Measurements from ENCODE around the gene FBXO4. TPM values are rescaled to one million over a fixed set of nuclear protein-coding genes. Genes with fewer than 3 reads are reported as not detected.

The FBXO4 gene
- total RNA-seq, 2 donors from 2014 or later: 9.5 to 14.1 TPM

DNA sequence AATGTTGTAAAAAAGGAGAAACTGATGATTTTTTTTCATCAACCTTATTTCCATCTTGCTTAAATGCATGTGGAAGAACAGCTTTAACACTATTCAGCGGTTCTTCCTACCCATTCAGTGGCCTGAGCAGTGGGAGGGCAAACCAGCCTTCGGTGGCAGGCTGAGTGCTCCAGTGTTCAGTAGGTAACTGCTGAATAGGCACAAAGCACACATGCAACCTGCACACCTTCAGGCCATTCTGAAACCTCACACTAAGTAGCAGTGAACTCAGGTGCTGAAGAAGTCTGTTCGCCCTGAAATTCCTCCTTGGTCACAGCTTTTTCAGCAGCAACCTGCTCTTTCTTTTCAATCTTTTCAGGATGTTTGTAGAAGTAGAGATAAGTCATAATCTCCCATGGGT lies 26.1 kb downstream of the FBXO4 start:
- Mint-ChIP-seq H3K27me3 (no peaks in the 10 kb centered on the region), H3K9me3 (peaks cover 8% of the 10 kb centered on the region), H3K36me3 (ENCODE audit: low read depth) (no peaks in the 10 kb centered on the region), H3K4me1 (no peaks in the 10 kb centered on the region), H3K27ac (no peak overlapping the region), H3K4me3 (no peak overlapping the region)
- ATAC-seq (replicated peaks): no peak

- peaks cover 12% of the 10 kb centered on the region for H3K9me3 Mint-ChIP-seq
- H3K36me3 Mint-ChIP-seq (ENCODE audit: low read depth): no peaks in the 10 kb centered on the region
- no peaks in the 10 kb centered on the region for H3K27me3 Mint-ChIP-seq
- ATAC-seq (replicated peaks): no peak
- H3K27ac Mint-ChIP-seq: no peak overlapping the region
- no peaks in the 10 kb centered on the region for H3K4me1 Mint-ChIP-seq
- no peak overlapping the region for H3K4me3 Mint-ChIP-seq
These were observed 29.2 kb downstream of the FBXO4 start for GRCh38 chr5:41954286-41954685.

GRCh38 chr5:41955432-41956024 lies 30.4 kb downstream of the FBXO4 start:
- Mint-ChIP-seq H3K9me3 (peaks cover 12% of the 10 kb centered on the region), H3K4me1 (no peaks in the 10 kb centered on the region), H3K27ac (no peak overlapping the region), H3K36me3 (ENCODE audit: low read depth) (no peaks in the 10 kb centered on the region), H3K27me3 (no peaks in the 10 kb centered on the region), H3K4me3 (no peak overlapping the region)
- no peak for ATAC-seq (replicated peaks)

GRCh38 chr5:41956943-41957342 lies 31.9 kb downstream of the FBXO4 start:
- Mint-ChIP-seq H3K27ac (no peak overlapping the region), H3K9me3 (peaks cover 13% of the 10 kb centered on the region), H3K27me3 (no peaks in the 10 kb centered on the region), H3K4me3 (no peak overlapping the region), H3K4me1 (no peaks in the 10 kb centered on the region), H3K36me3 (ENCODE audit: low read depth) (no peaks in the 10 kb centered on the region)
- no peak for ATAC-seq (replicated peaks)

GRCh38 chr5:41960481-41960880 lies 35.4 kb downstream of the FBXO4 start:
- ATAC-seq (replicated peaks): no peak
- H3K4me3 Mint-ChIP-seq: no peak overlapping the region
- no peaks in the 10 kb centered on the region for H3K36me3 Mint-ChIP-seq (ENCODE audit: low read depth)
- H3K27ac Mint-ChIP-seq: no peak overlapping the region
- H3K4me1 Mint-ChIP-seq: no peaks in the 10 kb centered on the region
- no peaks in the 10 kb centered on the region for H3K27me3 Mint-ChIP-seq
- peaks cover 21% of the 10 kb centered on the region for H3K9me3 Mint-ChIP-seq

GRCh38 chr5:41961736-41962135 lies 36.7 kb downstream of the FBXO4 start:
- no peak for ATAC-seq (replicated peaks)
- Mint-ChIP-seq H3K27ac (no peak overlapping the region), H3K4me3 (no peak overlapping the region), H3K36me3 (ENCODE audit: low read depth) (no peaks in the 10 kb centered on the region), H3K27me3 (no peaks in the 10 kb centered on the region), H3K4me1 (no peaks in the 10 kb centered on the region), H3K9me3 (peaks cover 21% of the 10 kb centered on the region)

DNA sequence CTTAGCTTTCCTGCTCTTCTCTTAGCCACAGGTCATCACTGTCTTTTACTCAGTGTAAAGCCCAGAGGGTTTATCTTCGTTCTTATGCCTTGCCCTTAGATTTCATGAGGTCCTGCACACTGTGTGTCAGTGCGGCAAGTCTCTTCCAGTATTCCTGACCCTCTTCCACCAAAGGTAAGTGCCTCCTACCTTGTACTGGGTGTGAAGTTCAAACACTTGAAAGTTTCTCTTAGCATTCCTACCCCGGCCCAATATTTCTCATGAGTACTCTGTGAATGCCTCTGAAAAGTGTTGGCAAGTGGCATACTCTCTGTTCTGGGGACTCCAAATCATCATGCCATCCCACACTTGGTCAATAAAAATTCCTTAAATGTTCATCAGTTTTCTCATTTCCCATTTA lies 37.4 kb downstream of the FBXO4 start:
- Mint-ChIP-seq H3K9me3 (peaks cover 21% of the 10 kb centered on the region), H3K4me3 (no peak overlapping the region), H3K27me3 (peaks cover 3% of the 10 kb centered on the region), H3K4me1 (no peaks in the 10 kb centered on the region), H3K36me3 (ENCODE audit: low read depth) (no peaks in the 10 kb centered on the region), H3K27ac (no peak overlapping the region)
- no peak for ATAC-seq (replicated peaks)

GRCh38 chr5:41966401-41967105 lies 41.5 kb downstream of the FBXO4 start:
- Mint-ChIP-seq H3K4me3 (no peak overlapping the region), H3K27ac (no peak overlapping the region), H3K4me1 (no peaks in the 10 kb centered on the region), H3K36me3 (ENCODE audit: low read depth) (no peaks in the 10 kb centered on the region), H3K27me3 (peaks cover 7% of the 10 kb centered on the region), H3K9me3 (peaks cover 11% of the 10 kb centered on the region)
- no peak for ATAC-seq (replicated peaks)

DNA sequence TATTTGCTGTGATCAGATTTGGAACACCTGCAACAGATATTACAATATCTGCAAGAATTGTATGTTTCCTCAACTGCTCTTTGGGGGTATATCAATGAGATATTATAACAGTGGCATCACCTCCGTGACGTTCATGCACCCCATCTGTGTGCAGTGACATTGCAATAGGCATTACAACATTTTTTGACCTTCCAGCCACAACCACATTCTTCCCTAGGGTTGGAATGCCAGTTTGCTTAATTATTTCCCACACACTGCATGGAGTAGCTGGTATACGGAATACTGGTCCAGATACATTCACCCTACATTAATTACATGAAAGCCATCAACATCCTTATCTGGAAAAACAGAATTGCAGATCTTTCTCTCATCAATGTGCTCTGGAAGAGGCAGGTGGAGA lies 42.3 kb downstream of the FBXO4 start:
- Mint-ChIP-seq H3K4me1 (no peaks in the 10 kb centered on the region), H3K36me3 (ENCODE audit: low read depth) (no peaks in the 10 kb centered on the region), H3K27ac (no peak overlapping the region), H3K27me3 (peaks cover 9% of the 10 kb centered on the region), H3K9me3 (peaks cover 9% of the 10 kb centered on the region), H3K4me3 (no peak overlapping the region)
- ATAC-seq (replicated peaks): no peak

DNA sequence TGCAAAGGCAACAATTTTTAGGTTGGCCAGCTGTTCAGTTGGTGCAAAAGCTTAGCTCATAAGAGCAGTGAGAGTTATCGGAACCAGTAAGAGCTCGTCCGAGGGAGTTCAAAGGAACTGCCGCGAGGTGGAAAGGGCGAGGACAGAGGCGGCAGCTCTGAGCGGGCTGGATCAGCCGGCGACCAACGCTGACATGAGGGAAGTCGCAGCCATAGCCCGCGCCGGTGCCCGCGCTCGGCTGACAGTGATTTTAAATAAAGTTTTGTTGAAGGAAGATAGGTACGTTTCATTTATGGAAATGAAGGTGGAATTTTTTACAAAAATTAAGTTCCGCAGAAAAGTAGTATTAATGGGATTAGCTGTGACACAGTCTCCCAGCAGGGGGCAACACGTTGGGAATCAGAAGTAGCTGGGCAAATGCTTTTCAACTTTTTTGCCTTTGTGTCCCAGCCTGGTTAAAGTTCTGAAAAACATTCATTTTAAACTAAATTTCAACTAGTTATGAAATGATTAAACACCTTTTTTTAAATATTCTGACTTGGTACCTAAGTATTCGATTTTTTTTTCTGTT lies 43.2 kb downstream of the FBXO4 start:
- no peak for ATAC-seq (replicated peaks)
- Mint-ChIP-seq H3K4me1 (no peaks in the 10 kb centered on the region), H3K4me3 (no peak overlapping the region), H3K27me3 (peaks cover 9% of the 10 kb centered on the region), H3K9me3 (peaks cover 3% of the 10 kb centered on the region), H3K27ac (no peak overlapping the region), H3K36me3 (ENCODE audit: low read depth) (no peaks in the 10 kb centered on the region)

DNA sequence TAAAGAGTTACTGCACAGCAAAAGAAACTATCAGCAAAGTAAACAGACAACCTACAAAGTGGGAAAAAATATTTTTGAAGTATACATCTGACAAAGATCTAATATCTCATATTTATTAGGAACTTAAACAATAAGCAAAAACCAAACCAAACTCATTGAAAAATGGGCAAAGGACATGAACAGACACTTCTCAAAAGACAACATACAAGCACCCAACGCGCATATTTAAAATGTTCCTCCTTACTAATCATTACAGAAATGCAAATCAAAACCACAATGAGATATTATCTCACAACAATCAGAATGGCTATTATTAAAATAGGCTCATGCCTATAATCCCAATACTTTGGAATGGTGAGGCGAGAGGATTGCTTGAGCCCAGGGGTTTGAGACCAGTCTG lies 48.0 kb downstream of the FBXO4 start:
- no peaks in the 10 kb centered on the region for H3K4me1 Mint-ChIP-seq
- no peak overlapping the region for H3K27ac Mint-ChIP-seq
- no peak overlapping the region for H3K4me3 Mint-ChIP-seq
- peaks cover 3% of the 10 kb centered on the region for H3K9me3 Mint-ChIP-seq
- no peak for ATAC-seq (replicated peaks)
- H3K27me3 Mint-ChIP-seq: peaks cover 4% of the 10 kb centered on the region
- H3K36me3 Mint-ChIP-seq (ENCODE audit: low read depth): no peaks in the 10 kb centered on the region

DNA sequence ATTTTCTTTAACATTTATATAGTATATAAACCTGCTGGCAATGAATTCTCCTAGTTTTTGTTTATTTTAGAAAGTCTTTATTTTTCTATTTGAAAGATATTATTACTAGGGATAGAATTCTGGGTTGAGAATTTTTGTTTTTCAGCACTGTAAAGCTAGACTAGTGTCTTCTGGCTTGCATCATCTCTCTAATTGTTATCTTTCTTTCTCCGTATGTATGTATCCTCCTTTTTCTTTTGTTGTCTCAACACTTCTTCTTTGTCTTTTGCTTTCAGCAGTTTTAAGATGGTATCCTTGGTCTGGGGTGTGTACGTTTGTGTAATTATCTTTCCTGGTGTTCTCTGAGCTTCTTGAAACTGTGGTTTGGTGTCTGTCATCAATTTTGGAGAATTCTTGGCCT lies 48.8 kb downstream of the FBXO4 start:
- Mint-ChIP-seq H3K4me1 (no peaks in the 10 kb centered on the region), H3K27ac (no peak overlapping the region), H3K27me3 (peaks cover 3% of the 10 kb centered on the region), H3K36me3 (ENCODE audit: low read depth) (no peaks in the 10 kb centered on the region), H3K9me3 (peaks cover 3% of the 10 kb centered on the region), H3K4me3 (no peak overlapping the region)
- no peak for ATAC-seq (replicated peaks)

DNA sequence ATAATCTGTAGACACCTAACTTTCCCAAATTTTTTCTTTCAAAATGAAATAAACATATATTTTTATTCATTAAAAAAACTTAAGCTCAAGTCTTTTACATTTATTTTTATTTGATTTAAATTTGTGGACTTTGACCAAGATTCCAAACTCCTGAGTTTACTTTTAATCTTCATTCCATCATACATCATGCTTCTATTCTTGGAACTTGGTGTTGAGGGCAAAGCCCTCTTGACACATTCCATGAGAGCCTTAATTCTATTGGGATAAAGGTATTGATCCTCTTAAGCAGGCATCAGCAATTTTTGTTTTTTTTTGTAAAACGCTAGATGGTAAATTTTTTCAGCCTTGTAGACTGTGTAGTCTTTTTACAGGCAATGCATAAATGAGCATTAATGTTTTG lies 53.6 kb downstream of the FBXO4 start:
- Mint-ChIP-seq H3K27ac (no peak overlapping the region), H3K4me3 (no peak overlapping the region), H3K36me3 (ENCODE audit: low read depth) (no peaks in the 10 kb centered on the region), H3K4me1 (no peaks in the 10 kb centered on the region), H3K9me3 (no peaks in the 10 kb centered on the region), H3K27me3 (no peaks in the 10 kb centered on the region)
- no peak for ATAC-seq (replicated peaks)

- H3K4me3 Mint-ChIP-seq: no peak overlapping the region
- H3K36me3 Mint-ChIP-seq (ENCODE audit: low read depth): no peaks in the 10 kb centered on the region
- peaks cover 5% of the 10 kb centered on the region for H3K27me3 Mint-ChIP-seq
- no peak overlapping the region for H3K27ac Mint-ChIP-seq
- ATAC-seq (replicated peaks): no peak
- H3K4me1 Mint-ChIP-seq: no peaks in the 10 kb centered on the region
- no peaks in the 10 kb centered on the region for H3K9me3 Mint-ChIP-seq
These were observed 55.3 kb downstream of the FBXO4 start for GRCh38 chr5:41980396-41980795.

DNA sequence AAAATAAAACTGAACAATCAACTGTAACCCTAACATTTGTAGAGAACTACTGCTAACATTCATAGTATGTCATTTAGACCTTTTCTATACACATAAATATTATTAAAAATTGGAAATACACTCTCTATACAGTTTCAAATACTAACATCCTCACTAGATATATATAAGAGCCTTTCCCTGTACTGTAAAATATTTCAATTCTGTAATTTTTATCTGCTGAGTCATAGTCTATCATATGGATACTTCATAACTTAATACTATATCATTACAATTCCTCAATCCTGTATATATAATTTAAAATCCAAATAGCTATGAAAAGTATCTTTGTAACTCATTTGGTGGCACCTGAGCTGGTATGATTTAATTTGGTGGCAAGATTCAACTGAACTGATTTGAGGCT lies 55.8 kb downstream of the FBXO4 start:
- H3K4me3 Mint-ChIP-seq: no peak overlapping the region
- no peak for ATAC-seq (replicated peaks)

More for the DNA sequence above, 55.8 kb downstream of the FBXO4 start:
- peaks cover 5% of the 10 kb centered on the region for H3K27me3 Mint-ChIP-seq
- no peak overlapping the region for H3K27ac Mint-ChIP-seq
- no peaks in the 10 kb centered on the region for H3K9me3 Mint-ChIP-seq
- no peaks in the 10 kb centered on the region for H3K4me1 Mint-ChIP-seq
- H3K36me3 Mint-ChIP-seq (ENCODE audit: low read depth): no peaks in the 10 kb centered on the region

Data from activated T-helper 17 cell treated with anti-CD3 and anti-CD28 coated beads, Interleukin-2, amount 50 U/mL, for 72 hours (primary cell).